EH (cell line): ENCODE measurements around the gene COG7.
"Not testable (repeated sequence)": the region's sequence is repeated elsewhere in the genome, so short reads cannot be mapped to it uniquely, and the experiment has no call there.

Source experiments
- DNase-seq: peaks from one replicate; pipeline ENCODE4 v3.0.0-alpha.2; 2015; ENCODE audit warnings: low read depth

The COG7 gene

GRCh38 chr16:23452572-23453337, at the start of gene COG7:
COG7 (minus strand) TSS chr16:23453189; CDS start chr16:23452994, 195 bp downstream.
- peak; percentile 88 for DNase-seq

GRCh38 chr16:23502466-23502865, 49.5 kb upstream of the COG7 start:
- no peak for DNase-seq

GRCh38 chr16:23501291-23501690, 48.3 kb upstream of the COG7 start:
- DNase-seq: no peak

- no peak for DNase-seq
Measured at GRCh38 chr16:23500862-23501225, 47.9 kb upstream of the COG7 start.

GRCh38 chr16:23500212-23500861, 47.3 kb upstream of the COG7 start:
- no peak for DNase-seq

GRCh38 chr16:23499801-23500200, 46.8 kb upstream of the COG7 start:
- no peak for DNase-seq

GRCh38 chr16:23498863-23499262, 45.9 kb upstream of the COG7 start:
- DNase-seq: no peak

- DNase-seq: no peak
Measured at GRCh38 chr16:23497543-23497868, 44.5 kb upstream of the COG7 start.

- peak; percentile 57 for DNase-seq
Measured at GRCh38 chr16:23496821-23497542, 44.0 kb upstream of the COG7 start.

- no peak for DNase-seq
Measured at GRCh38 chr16:23495671-23496070, 42.7 kb upstream of the COG7 start.

- no peak for DNase-seq
Measured at GRCh38 chr16:23494188-23494587, 41.2 kb upstream of the COG7 start.

GRCh38 chr16:23491490-23492391, 38.8 kb upstream of the COG7 start:
- DNase-seq: peak; percentile 56

- DNase-seq: no peak
Measured at GRCh38 chr16:23486480-23486879, 33.5 kb upstream of the COG7 start.

GRCh38 chr16:23485841-23486240, 32.9 kb upstream of the COG7 start:
- no peak for DNase-seq

GRCh38 chr16:23485257-23485614, 32.2 kb upstream of the COG7 start:
- no peak for DNase-seq

- DNase-seq: no peak
Measured at GRCh38 chr16:23484510-23485256, 31.7 kb upstream of the COG7 start.

- DNase-seq: not testable (repeated sequence)
Measured at GRCh38 chr16:23483492-23483891, 30.5 kb upstream of the COG7 start.

GRCh38 chr16:23482778-23483177, 29.8 kb upstream of the COG7 start:
- DNase-seq: no peak

GRCh38 chr16:23480257-23480656, 27.3 kb upstream of the COG7 start:
- DNase-seq: no peak

GRCh38 chr16:23479138-23479537, 26.1 kb upstream of the COG7 start:
- DNase-seq: no peak

GRCh38 chr16:23478566-23478965, 25.6 kb upstream of the COG7 start:
- DNase-seq: no peak

GRCh38 chr16:23476289-23476688, 23.3 kb upstream of the COG7 start:
- no peak for DNase-seq
